Germinal center (tissue), 1 donor: ENCODE results near the gene IL1RAPL2.
"Not testable (repeated sequence)": the region's sequence is repeated elsewhere in the genome, so short reads cannot be mapped to it uniquely, and the experiment has no call there.

Experiments used
- DNase-seq: peaks from one replicate; pipeline ENCODE4 v3.0.0; 2012; ENCODE audit warnings: mixed read lengths, low spot score

The IL1RAPL2 gene

DNA sequence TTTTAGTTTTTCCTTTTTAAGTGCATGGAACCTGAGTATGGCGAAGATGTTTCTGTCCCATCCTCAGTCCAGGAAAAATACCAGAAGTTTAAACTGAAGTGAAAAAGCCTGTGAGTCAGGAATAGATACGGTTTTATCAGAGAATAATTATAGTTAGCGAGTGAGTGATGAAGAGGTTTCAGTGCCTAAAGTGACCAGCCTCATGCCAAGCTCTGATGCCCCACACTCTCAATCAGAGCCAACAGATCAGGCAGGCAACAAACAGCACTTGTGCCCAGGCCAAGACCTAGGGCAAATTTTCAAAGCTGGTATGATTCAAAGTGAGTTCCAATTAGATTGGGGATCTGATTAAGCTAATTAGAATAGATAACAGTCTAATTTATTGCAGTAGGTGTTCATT is 1043.5 kb downstream of the IL1RAPL2 start:
- DNase-seq = no peak

- DNase-seq = no peak
These were observed 1044.4 kb downstream of the IL1RAPL2 start for GRCh38 chrX:105610411-105610810.

DNA sequence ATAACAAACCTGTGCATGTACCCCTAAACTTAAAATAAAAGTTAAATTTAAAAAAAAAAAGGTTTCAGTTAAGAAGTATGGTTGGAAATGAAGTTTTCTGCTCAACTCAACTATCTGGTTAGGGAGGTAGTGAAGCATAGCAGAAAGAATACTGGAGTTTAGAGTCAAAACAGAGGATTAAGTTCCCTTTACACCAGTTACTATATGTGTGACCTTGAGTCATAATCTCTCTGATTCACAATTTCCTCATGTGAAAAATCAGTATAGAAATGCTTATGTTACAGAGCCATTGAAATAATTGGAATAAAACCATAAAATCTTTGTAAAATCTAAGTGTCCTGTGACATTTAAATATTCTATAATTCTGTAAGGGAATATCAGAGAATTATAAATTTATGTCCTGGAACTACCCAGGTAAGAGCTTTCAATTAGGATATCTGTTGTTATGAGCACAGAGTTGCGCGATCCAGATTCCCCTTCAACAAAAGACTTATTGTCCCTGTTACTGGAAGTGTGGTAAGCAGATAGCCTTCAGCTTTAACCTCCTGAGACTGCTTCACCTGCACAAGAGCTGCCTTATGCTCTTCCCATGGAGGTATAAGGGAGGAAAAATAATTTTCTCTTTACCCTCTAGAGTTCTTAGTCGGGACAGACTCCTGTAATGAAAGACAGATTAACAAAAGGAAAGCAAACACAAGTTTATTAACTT is 1052.5 kb downstream of the IL1RAPL2 start:
- no peak for DNase-seq

DNA sequence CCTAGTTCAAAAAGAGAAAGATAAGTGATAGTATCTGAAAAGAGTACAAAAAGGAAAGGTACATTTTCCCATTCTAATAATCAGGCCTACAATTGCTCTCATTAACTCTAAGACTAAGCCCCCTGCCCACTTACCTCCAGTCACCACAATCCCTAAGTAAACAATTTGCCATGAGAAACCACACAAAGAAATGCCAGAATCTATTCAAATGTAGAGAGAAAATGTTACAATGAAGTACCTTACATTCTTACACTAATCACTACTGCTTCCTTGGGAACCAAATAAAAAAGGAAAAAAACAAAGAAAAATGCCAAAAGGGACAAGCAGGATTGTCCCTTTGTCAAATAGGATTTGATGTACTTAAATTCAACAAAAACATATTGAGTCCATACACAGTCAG is 1068.2 kb downstream of the IL1RAPL2 start:
- DNase-seq = no peak

- no peak for DNase-seq
These were observed 1069.8 kb downstream of the IL1RAPL2 start for GRCh38 chrX:105635794-105636193.

DNA sequence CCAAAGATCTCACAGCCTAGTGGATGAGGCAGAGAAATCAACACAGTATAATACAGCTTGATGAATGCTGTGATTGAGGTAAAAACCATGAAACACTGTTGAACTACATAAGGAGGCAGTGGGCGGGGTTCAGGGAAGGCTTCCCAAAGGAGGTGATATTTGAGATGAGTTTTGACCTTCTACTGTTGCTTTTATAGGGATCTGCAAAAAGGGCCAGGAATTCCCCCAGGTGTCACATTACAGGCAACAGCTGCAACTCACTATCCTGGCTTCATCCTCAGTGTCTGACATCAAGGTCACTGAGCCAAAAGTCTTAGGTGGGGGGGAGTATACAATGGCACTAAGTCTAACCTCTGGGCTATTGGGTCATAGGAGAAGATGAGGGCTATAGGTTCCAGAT is 1070.7 kb downstream of the IL1RAPL2 start:
- DNase-seq = no peak

DNA sequence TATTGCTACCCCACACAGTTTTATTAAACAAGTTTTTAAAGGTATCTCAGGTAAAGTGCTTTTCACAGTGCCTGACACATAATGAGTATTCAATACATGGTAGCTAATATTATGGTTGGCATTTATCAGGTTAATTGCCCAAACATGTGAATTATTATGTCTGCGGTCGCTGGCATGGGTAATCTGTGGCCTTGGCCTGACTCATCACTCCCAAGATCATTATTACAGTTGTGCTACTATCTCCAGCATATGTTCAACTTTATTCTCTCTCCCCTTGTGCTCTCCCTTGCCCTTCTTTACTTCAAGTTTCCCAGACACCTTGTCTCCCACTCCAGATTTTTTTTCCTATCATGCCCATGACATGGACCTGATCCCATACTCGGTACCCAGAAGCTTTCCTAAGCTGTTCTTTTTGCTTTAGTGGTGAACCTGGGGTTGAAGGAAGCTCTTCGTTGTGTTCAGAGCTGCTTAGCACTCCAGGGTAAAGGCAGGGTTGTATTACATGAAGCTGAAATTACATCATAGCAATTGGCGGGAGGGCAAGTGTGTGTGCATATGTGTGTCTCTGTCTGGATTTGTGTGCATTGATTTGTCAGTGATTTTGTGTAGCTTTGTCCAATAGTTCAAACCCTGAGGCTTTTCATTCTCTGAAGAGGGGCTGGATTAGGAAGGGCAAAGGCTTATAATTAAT is 1079.8 kb downstream of the IL1RAPL2 start:
- DNase-seq = no peak

- DNase-seq = no peak
These were observed 1080.8 kb downstream of the IL1RAPL2 start for GRCh38 chrX:105646592-105647372.

- DNase-seq = no peak
These were observed 1081.8 kb downstream of the IL1RAPL2 start for GRCh38 chrX:105647749-105648148.

- DNase-seq = no peak
These were observed 1082.7 kb downstream of the IL1RAPL2 start for GRCh38 chrX:105648732-105649131.

DNA sequence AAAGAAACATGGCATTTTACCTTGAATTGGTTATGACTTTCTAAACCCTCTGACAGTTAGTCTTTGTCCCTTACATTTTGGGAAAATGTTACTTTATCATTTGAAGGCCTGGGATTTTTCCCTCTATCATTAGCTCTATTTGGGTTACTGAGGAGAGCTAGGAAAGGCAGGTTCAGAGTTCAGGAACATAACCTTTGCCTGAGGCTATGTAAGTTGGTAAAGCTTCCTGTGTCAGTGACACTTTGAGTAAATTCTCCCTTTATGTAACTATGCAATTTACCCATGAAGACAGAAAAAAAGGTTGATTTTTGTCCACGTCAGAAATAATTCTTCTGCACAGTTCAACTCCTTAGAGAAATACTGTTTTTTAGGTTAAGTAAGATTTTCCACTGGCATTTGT is 1084.6 kb downstream of the IL1RAPL2 start:
- no peak for DNase-seq

- DNase-seq = no peak
These were observed 1085.0 kb downstream of the IL1RAPL2 start for GRCh38 chrX:105650986-105651385.

GRCh38 chrX:105653891-105654290 is 1087.9 kb downstream of the IL1RAPL2 start:
- no peak for DNase-seq

GRCh38 chrX:105658136-105658535 is 1092.1 kb downstream of the IL1RAPL2 start:
- no peak for DNase-seq

- DNase-seq = no peak
These were observed 1096.2 kb downstream of the IL1RAPL2 start for GRCh38 chrX:105662248-105662647.

DNA sequence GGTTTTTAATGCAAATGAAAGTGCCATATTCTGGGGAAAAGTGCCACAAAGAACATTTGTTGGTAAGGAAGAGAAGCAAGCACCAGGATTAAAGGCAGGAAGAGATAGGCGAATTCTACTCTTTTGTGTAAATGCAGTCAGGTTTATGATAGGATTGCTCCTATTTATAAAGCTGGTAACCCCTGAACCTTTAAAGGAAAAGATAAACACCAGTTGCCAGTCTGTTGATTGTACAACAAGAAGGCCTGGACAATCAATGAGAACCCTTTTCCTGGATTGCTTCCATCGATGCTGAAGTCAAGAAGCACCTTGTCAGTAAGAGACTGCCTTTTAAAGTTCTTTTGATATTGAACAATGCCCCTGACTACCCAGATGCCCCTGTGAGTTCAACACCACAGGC is 1098.2 kb downstream of the IL1RAPL2 start:
- no peak for DNase-seq

DNA sequence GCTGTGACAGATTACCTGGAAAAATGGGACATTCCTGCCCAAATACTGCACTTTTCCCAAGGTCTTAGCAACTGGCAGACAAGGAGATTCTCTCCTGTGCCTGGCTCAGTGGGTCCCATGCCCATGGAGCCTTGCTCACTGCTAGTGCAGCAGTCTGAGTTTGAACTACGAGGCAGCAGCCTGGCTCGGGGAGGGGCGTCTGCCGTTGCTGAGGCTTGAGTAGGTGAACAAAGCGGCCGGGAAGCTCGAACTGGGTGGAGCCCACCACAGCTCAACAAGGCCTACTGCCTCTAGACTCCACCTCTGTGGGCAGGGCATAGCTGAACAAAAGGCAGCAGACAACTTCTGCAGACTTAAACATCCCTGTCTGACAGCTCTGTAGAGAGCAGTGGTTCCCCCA is 1118.3 kb downstream of the IL1RAPL2 start:
- DNase-seq = not testable (repeated sequence)

DNA sequence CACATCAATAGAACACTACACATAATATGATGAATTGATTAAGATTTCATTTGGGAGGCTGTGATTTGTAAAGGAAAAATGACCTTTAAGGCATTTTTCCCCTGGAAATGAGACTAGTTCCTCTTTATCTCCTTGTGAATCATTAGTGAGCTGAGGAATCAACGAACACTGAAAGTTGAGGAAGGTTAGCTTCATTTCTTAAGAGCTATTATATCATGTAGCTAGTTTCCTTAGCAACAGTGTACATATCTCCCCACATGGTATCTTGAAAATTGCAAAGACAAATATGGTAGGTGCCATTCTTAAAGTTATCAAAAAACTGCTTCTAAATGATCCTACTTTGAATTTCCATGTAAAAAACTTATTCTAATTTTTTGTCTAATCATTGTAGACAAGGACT is 1128.8 kb downstream of the IL1RAPL2 start:
- no peak for DNase-seq

- no peak for DNase-seq
These were observed 1129.5 kb downstream of the IL1RAPL2 start for GRCh38 chrX:105695451-105695850.

- DNase-seq = no peak
These were observed 1130.9 kb downstream of the IL1RAPL2 start for GRCh38 chrX:105696870-105697269.

DNA sequence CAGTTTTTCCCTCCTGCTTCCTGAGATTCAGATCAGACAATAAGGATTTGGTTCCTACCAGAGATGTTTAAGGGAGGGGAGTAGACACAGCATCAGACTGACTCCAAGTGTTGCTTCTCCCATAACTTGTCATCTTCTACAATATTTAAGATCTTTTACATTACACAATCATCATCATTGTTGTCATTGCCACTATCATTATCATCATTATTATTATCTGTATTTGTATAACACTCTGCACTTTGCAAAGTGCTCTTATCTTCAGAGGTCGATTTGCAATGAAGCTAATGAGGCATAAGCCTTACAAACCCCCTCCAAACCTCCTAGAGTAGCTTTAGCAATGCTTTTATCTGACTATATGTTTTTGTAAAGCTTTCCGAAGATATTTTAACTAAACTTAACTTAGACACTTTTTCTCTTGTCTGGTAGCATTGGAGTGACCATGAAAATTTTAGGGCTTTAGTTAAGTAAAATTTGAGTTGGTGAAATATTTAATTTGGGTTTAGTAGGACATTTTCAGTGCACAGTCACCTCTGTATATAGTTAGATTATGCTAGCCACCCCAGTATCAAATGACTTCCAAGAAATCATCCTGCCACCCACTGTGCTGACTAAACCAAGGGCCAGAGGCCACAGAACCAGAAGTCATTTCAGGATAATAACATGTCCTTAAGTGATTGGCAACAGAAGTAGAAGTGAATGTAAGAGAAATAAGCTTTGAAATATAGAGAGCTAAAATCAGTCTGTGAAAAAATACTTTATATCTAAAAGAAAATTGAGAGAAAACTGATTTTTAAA is 1132.2 kb downstream of the IL1RAPL2 start:
- DNase-seq = no peak

GRCh38 chrX:105700331-105700730 is 1134.3 kb downstream of the IL1RAPL2 start:
- no peak for DNase-seq
